GM03348 (cell line): Measurements from ENCODE around the gene SPN.
"Not testable (repeated sequence)": the region's sequence is repeated elsewhere in the genome, so short reads cannot be mapped to it uniquely, and the experiment has no call there.

Experiments
- DNase-seq: peaks from one replicate; pipeline ENCODE4 v3.0.0; 2012; ENCODE audit warnings: low spot score

The SPN gene

GRCh38 chr16:29646947-29647346, 16.1 kb upstream of the SPN start:
- DNase-seq, result no peak

GRCh38 chr16:29649588-29650494, 13.2 kb upstream of the SPN start:
- no peak for DNase-seq

GRCh38 chr16:29650771-29651170, 12.3 kb upstream of the SPN start:
- no peak for DNase-seq

GRCh38 chr16:29651774-29652349, 11.2 kb upstream of the SPN start:
- no peak for DNase-seq

- no peak for DNase-seq
Measured at GRCh38 chr16:29653471-29653870, 9.6 kb upstream of the SPN start.

- not testable (repeated sequence) for DNase-seq
Measured at GRCh38 chr16:29653890-29654289, 9.2 kb upstream of the SPN start.

- no peak for DNase-seq
Measured at GRCh38 chr16:29656688-29657523, 6.1 kb upstream of the SPN start.

GRCh38 chr16:29658705-29659104, 4.3 kb upstream of the SPN start:
- no peak for DNase-seq

- no peak for DNase-seq
Measured at GRCh38 chr16:29662000-29662728, 883 bp upstream of the SPN start.

GRCh38 chr16:29662729-29663015, 375 bp upstream of the SPN start:
- DNase-seq, result no peak

GRCh38 chr16:29663807-29664090, 702 bp downstream of the SPN start:
- DNase-seq, result no peak

GRCh38 chr16:29664091-29664921, 1.3 kb downstream of the SPN start:
- no peak for DNase-seq

- DNase-seq, result no peak
Measured at GRCh38 chr16:29665294-29666077, 2.4 kb downstream of the SPN start.

- DNase-seq, result not testable (repeated sequence)
Measured at GRCh38 chr16:29667322-29667610, 4.2 kb downstream of the SPN start.

- no peak for DNase-seq
Measured at GRCh38 chr16:29667755-29668154, 4.7 kb downstream of the SPN start.

- DNase-seq, result no peak
Measured at GRCh38 chr16:29668267-29668666, 5.2 kb downstream of the SPN start.

GRCh38 chr16:29673501-29673900, 10.5 kb downstream of the SPN start:
- DNase-seq, result no peak

GRCh38 chr16:29674188-29674587, 11.1 kb downstream of the SPN start:
- DNase-seq, result peak; percentile 48

- DNase-seq, result no peak
Measured at GRCh38 chr16:29675811-29676643, 13.0 kb downstream of the SPN start.
